CD4-positive, alpha-beta T cell (primary cell): ENCODE measurements around the gene MRPL44. TPM values are rescaled to one million over a fixed set of nuclear protein-coding genes. Genes with fewer than 3 reads are reported as not detected.

Source experiments
- ATAC-seq: fragments of 200-7000 bp; cut with Tn5 transposase; one replicate; pipeline ENCODE4 v1.10.0; 2022; ENCODE audit warnings: mild to moderate bottlenecking; ENCODE audit not compliant: poor library complexity
- CTCF ChIA-PET: fragments of 350-600 bp; sonication (Branson Sonifier 250); formaldehyde crosslinking; loops from one replicate; lab custom pipeline; 2021; ENCODE audit warnings: antibody characterized with exemption, inconsistent platforms; lab: Charles Lee
- POLR2A ChIA-PET: fragments of 350-600 bp; sonication (Branson Sonifier 250); formaldehyde crosslinking; loops from one replicate; lab custom pipeline; 2021; ENCODE audit warnings: antibody characterized with exemption, inconsistent platforms; lab: Charles Lee
- DNase-seq, 14 experiments: peaks; one replicate each; pipeline ENCODE4 v3.0.0-alpha.2; 2013 to 2020; ENCODE audit warnings: mixed read lengths in 2 of 14
- H3K27ac ChIP-seq, 2 donors: one replicate each; pipeline versions ENCODE4 v1.5.1 to v1.7.0; 2013; ENCODE audit warnings: low read length in 2 of 2, low read depth in 1 of 2, mild to moderate bottlenecking in 1 of 2
- H3K27me3 ChIP-seq, 2 experiments: 1 replicate in 1 of 2; 2 replicates in 1 of 2; pipeline versions ENCODE4 v1.6.1 to v1.7.0; 2013; ENCODE audit warnings: low read length in 2 of 2, control low read depth in 1 of 2, mild to moderate bottlenecking in 1 of 2, moderate library complexity in 1 of 2; ENCODE audit not compliant: insufficient read depth in 2 of 2, control insufficient read depth in 1 of 2
- H3K36me3 ChIP-seq: one replicate; pipeline ENCODE4 v1.6.1; 2013; ENCODE audit warnings: low read length, control low read depth; ENCODE audit not compliant: insufficient read depth
- H3K4me1 ChIP-seq: one replicate; pipeline ENCODE4 v1.6.1; 2013; ENCODE audit warnings: low read length, control low read depth; ENCODE audit not compliant: insufficient read depth
- H3K4me3 ChIP-seq: one replicate; pipeline ENCODE4 v1.5.1; 2013; ENCODE audit warnings: mild to moderate bottlenecking, low read length, moderate library complexity
- H3K9me3 ChIP-seq, 2 experiments: 1 replicate in 1 of 2; 2 replicates in 1 of 2; pipeline versions ENCODE4 v1.6.1 to v1.7.0; 2013; ENCODE audit warnings: low read length in 2 of 2, mild to moderate bottlenecking in 2 of 2, control low read depth in 1 of 2, moderate library complexity in 1 of 2; ENCODE audit not compliant: control insufficient read depth in 1 of 2, insufficient read depth in 1 of 2
- H3K27ac Mint-ChIP-seq: one replicate; pipeline ENCODE4 v1.8.0; 2020; ENCODE audit warnings: mixed read lengths
- H3K27me3 Mint-ChIP-seq: one replicate; pipeline ENCODE4 v1.8.0; 2021; ENCODE audit warnings: mixed read lengths
- H3K36me3 Mint-ChIP-seq: one replicate; pipeline ENCODE4 v1.8.0; 2021; ENCODE audit warnings: low read depth, mixed read lengths
- H3K4me1 Mint-ChIP-seq: one replicate; pipeline ENCODE4 v1.8.0; 2021; ENCODE audit warnings: low read depth, mixed read lengths
- H3K4me3 Mint-ChIP-seq: one replicate; pipeline ENCODE4 v1.8.0; 2020; ENCODE audit warnings: mild to moderate bottlenecking, mixed read lengths
- H3K9me3 Mint-ChIP-seq: one replicate; pipeline ENCODE4 v1.8.0; 2020; ENCODE audit warnings: mixed read lengths
- CTCF ChIP-seq: fragments of 200-600 bp; IDR thresholded peaks from one replicate; pipeline ENCODE4 v1.8.0; 2022; ENCODE audit warnings: antibody characterized with exemption, mild to moderate bottlenecking
- intact Hi-C, 2 experiments: fragments of 100-400 bp; cut with DNase I in 1 of 2; cut with micrococcal nuclease in 1 of 2; formaldehyde crosslinking; loops; one replicate each; pipeline versions ENCODE4 v1.15.1 to v1.9.0; 2023 to 2025; cut with DNase I, micrococcal nuclease
- total RNA-seq, 174 experiments: library from RNA in 2 of 174; stranded (reverse) in 2 of 174; gene quantifications; one replicate each; pipeline ENCODE4 v1.2.3 and lab custom pipeline; 2021 to 2026

MRPL44 gene
- total RNA-seq, 2 experiments from 2014 or later, result 40.0 to 40.1 TPM

DNA sequence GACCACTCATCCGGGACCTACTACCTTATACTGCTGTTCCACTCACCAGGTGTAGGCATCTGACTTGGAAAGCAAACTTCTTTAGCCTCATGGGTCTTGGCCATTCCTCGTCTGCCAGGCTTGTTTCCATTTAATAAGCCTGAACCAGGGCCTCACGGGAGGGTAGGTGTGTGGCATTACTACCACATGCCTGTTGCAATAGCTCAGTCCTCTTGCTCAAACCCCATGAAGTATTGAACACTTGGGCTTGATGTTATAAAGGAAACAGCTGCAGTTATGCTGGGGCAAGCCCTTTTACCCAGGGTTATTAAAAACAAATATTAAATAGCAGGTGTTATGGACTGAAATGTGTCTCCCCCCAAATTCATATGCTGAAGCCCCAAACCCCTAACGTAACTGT lies 21.2 kb downstream of the MRPL44 start:
- no peak for TF ChIP-seq CTCF
- H3K27ac Mint-ChIP-seq, result no peak overlapping the region
- H3K36me3 ChIP-seq, result no peaks in the 10 kb centered on the region
- no peak overlapping the region for H3K4me3 Mint-ChIP-seq
- no peak overlapping the region for H3K27ac ChIP-seq
- no peaks in the 10 kb centered on the region for H3K9me3 ChIP-seq
- H3K27me3 ChIP-seq, result no peaks in the 10 kb centered on the region
- ChIA-PET POLR2A (no interaction called here), CTCF (interaction anchor here (0.7 kb wide), 1 partner anchor 8 kb away, joined by 3 read pairs; no protein-coding TSS in a partner anchor)
- H3K36me3 Mint-ChIP-seq, result no peaks in the 10 kb centered on the region
- no peaks in the 10 kb centered on the region for H3K4me1 Mint-ChIP-seq
- no peaks in the 10 kb centered on the region for H3K4me1 ChIP-seq
- DNase-seq (no peak), ATAC-seq (no peak)
- H3K27me3 Mint-ChIP-seq, result no peaks in the 10 kb centered on the region
- intact Hi-C loops, result loop anchor here in 1 of 2 experiments (10.0 kb wide), 1 partner anchor 796 kb away; no protein-coding TSS in a partner anchor
- no peak overlapping the region for H3K4me3 ChIP-seq
- H3K9me3 Mint-ChIP-seq, result no peaks in the 10 kb centered on the region

- Mint-ChIP-seq H3K4me3 (no peak overlapping the region), H3K9me3 (no peaks in the 10 kb centered on the region), H3K4me1 (no peaks in the 10 kb centered on the region), H3K27ac (no peak overlapping the region), H3K27me3 (no peaks in the 10 kb centered on the region), H3K36me3 (peaks cover 6% of the 10 kb centered on the region)
- Histone ChIP-seq H3K4me1 (no peaks in the 10 kb centered on the region), H3K4me3 (no peak overlapping the region), H3K27me3 (no peaks in the 10 kb centered on the region), H3K27ac (no peak overlapping the region), H3K9me3 (no peaks in the 10 kb centered on the region), H3K36me3 (no peaks in the 10 kb centered on the region)
- no peak for DNase-seq
- POLR2A ChIA-PET, result no interaction called here
- CTCF ChIA-PET, result interaction anchor here (1.9 to 3.2 kb wide), 2 partner anchors 10 to 14 kb away, joined by 7 to 9 read pairs; no protein-coding TSS in a partner anchor
- intact Hi-C loops, result loop anchor here in 1 of 2 experiments (10.0 kb wide), 1 partner anchor 795 kb away; no protein-coding TSS in a partner anchor
- no peak for TF ChIP-seq CTCF
- no peak for ATAC-seq
These were observed 22.6 kb downstream of the MRPL44 start for GRCh38 chr2:223979730-223980396.

- ChIA-PET POLR2A (no interaction called here), CTCF (interaction anchor here (1.2 to 3.2 kb wide), 3 partner anchors 8 to 13 kb away, joined by 3 to 9 read pairs (median 7); no protein-coding TSS in a partner anchor)
- Mint-ChIP-seq H3K4me1 (no peaks in the 10 kb centered on the region), H3K4me3 (no peak overlapping the region), H3K9me3 (no peaks in the 10 kb centered on the region), H3K27me3 (no peaks in the 10 kb centered on the region), H3K27ac (no peak overlapping the region), H3K36me3 (peaks cover 6% of the 10 kb centered on the region)
- intact Hi-C loops, result no loop called here
- Histone ChIP-seq H3K4me3 (no peak overlapping the region), H3K27ac (no peak overlapping the region), H3K27me3 (no peaks in the 10 kb centered on the region), H3K9me3 (no peaks in the 10 kb centered on the region), H3K4me1 (no peaks in the 10 kb centered on the region), H3K36me3 (no peaks in the 10 kb centered on the region)
- no peak for ATAC-seq
- no peak for DNase-seq
- TF ChIP-seq CTCF, result no peak
These were observed 23.1 kb downstream of the MRPL44 start for GRCh38 chr2:223980397-223980735.
